Measurements from ENCODE around the gene STX4.

DNA sequence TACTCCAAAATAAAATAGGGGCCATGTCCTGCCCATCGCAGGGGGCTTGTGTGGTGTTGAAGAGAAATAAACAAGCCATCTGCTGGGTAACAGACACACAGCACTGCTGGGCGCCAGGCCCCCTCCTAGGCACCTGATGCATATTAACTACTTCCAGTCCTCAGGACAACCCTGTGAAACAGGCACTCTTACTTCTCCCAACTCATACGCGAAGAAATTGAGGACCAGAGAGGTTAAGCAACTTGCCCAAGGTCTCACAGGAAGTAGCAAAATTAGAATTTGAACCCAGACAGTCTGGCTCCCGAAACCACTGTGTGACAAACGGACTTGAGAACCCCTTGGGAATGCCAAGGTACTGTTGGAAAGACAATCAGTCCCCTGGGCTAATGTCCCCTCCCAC is 25.7 kb upstream of the STX4 start:
- TF ChIP-seq, protein P1, sequence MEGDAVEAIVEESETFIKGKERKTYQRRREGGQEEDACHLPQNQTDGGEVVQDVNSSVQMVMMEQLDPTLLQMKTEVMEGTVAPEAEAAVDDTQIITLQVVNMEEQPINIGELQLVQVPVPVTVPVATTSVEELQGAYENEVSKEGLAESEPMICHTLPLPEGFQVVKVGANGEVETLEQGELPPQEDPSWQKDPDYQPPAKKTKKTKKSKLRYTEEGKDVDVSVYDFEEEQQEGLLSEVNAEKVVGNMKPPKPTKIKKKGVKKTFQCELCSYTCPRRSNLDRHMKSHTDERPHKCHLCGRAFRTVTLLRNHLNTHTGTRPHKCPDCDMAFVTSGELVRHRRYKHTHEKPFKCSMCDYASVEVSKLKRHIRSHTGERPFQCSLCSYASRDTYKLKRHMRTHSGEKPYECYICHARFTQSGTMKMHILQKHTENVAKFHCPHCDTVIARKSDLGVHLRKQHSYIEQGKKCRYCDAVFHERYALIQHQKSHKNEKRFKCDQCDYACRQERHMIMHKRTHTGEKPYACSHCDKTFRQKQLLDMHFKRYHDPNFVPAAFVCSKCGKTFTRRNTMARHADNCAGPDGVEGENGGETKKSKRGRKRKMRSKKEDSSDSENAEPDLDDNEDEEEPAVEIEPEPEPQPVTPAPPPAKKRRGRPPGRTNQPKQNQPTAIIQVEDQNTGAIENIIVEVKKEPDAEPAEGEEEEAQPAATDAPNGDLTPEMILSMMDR (conservative IDR thresholded peaks at IDR 0.05) = no peak
- TF ChIP-seq ZFX (IDR thresholded peaks at IDR 0.05) = no peak
